ENCODE data around the gene INPP5F.

GRCh38 chr10:119815671-119816070 lies 89.8 kb downstream of the INPP5F start:
- TF ChIP-seq CTCF (IDR thresholded peaks at IDR 0.05), result no peak
- TF ChIP-seq POLR2A (IDR thresholded peaks at IDR 0.05), result no peak

Measured in stomach (tissue), 4 donors.